Right lobe of liver (tissue), 6 donors: Measurements from ENCODE around the gene ATP6V1C2. TPM values are rescaled to one million over a fixed set of nuclear protein-coding genes. Genes with fewer than 3 reads are reported as not detected.

Experiments
- ATAC-seq, 4 donors: fragments of 200-7000 bp; cut with Tn5 transposase; one replicate each; pipeline ENCODE4 v1.9.1; 2020; ENCODE audit warnings: mild to moderate bottlenecking in 4 of 4, moderate library complexity in 4 of 4
- DNase-seq, 3 donors: peaks; one replicate each; pipeline ENCODE4 v3.0.0-alpha.2; 2020
- H3K27ac ChIP-seq, 3 donors: fragments of 200-600 bp; one replicate each; pipeline ENCODE4 v1.8.0; 2022
- H3K27me3 ChIP-seq, 2 donors: fragments of 200-600 bp; one replicate each; pipeline ENCODE4 v1.8.0; 2022
- H3K36me3 ChIP-seq, 4 donors: fragments of 200-600 bp; sonication (generic) in 1 of 4; one replicate each; pipeline versions ENCODE4 v1.5.1 to v1.8.0; 2017 to 2022; ENCODE audit warnings: control low read depth in 1 of 4
- H3K4me1 ChIP-seq, 4 donors: fragments of 200-600 bp; sonication (generic) in 1 of 4; one replicate each; pipeline versions ENCODE4 v1.5.1 to v1.8.0; 2017 to 2022; ENCODE audit warnings: control low read depth in 1 of 4
- H3K4me3 ChIP-seq, 3 donors: fragments of 200-600 bp; one replicate each; pipeline ENCODE4 v1.8.0; 2022
- H3K9me3 ChIP-seq, 4 donors: fragments of 200-600 bp; sonication (generic) in 1 of 4; one replicate each; pipeline versions ENCODE4 v1.5.1 to v1.8.0; 2017 to 2022; ENCODE audit warnings: control low read depth in 1 of 4
- POLR2A ChIP-seq: fragments of 450-650 bp; IDR thresholded peaks from one replicate; pipeline ENCODE4 v1.6.1; 2017; ENCODE audit warnings: antibody characterized with exemption, mild to moderate bottlenecking
- WGBS: methylation state at CpG from one replicate; pipeline ENCODE4 v1.1.6; 2018; ENCODE audit warnings: low coverage, low lambda C conversion rate; ENCODE audit not compliant: insufficient coverage; ENCODE audit errors: missing lambda C conversion rate; 5-methylcytosine and 5-hydroxymethylcytosine counted together
- intact Hi-C, 2 donors: fragments of 100-400 bp; cut with DNase I; formaldehyde crosslinking; loops; one replicate each; pipeline versions ENCODE4 v1.11.2 to v1.14.1; 2022
- total RNA-seq, 6 experiments: library from RNA; depleted of rRNA in 2 of 6; stranded (reverse); fragments of >200 nt in 2 of 6; fragmentation: NEBNext Ultra II Directional in 3 of 6; extraction: Animal tissue kit (Norgen Biotek cat#: 25700) in 3 of 6; gene quantifications; one replicate each; pipeline versions ENCODE4 v1.1.0 to v1.2.4, GENCODE V29; 2016 to 2023
- TF ChIP-seq, protein P1 (sequence below), 4 donors: fragments of 200-600 bp in 3 of 4; fragments of 450-650 bp in 1 of 4; IDR thresholded peaks; one replicate each; pipeline versions ENCODE4 v1.5.1 to v1.8.0; 2016 to 2022; ENCODE audit warnings: antibody characterized with exemption in 4 of 4, mild to moderate bottlenecking in 2 of 4
- donor health status: DM: no; HTN: yes; CAD: no.
- donor health status: DM: no; HTN: no; CAD: no.
- donor health status: DM: no; HTN: no; CAD: no.
- donor health status: DM: no; HTN: yes; CAD: no.
- donor health status: DM: no; HTN: yes; CAD: no.

Gene ATP6V1C2
- total RNA-seq, 6 experiments from 2014 or later, result 0.12 to 0.22 TPM; not detected in 4

DNA sequence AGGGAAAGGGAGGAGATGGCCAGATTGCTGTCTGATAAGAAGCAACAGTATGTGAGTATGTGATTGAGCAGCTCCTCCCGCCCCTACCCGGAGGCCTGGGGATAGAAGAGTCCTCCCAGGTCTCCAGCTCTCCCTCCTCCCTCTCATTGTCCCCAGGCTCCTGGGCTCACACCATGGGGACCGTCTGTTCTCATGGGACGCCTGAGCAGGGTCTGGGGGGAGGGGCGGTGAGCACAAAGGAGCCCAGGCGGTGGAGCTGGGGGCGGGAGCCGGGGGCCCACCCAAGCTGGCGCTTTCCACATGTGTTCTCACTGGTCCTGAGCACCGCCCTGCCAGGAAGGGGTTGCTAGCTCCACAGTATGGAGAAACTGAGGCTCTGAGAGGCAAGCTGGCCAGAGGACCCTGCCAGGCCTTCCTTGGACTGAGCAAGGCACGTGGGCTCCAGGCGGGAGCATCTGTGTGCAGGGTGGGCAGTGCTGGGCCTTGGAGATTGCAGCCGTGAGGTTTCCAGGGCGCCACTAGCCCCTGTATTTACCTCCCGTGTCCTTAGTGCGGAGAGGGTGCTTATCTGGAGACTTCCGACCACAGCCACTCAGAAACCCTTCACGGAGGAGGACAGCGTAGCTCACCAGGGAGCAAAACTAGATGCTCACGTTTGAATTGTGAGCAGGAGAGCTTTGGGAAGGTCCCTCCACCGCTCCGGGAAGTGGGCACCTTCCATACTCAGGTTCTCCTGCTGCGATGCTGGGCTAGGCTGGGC is 53.8 kb downstream of the ATP6V1C2 start:
- 71% methylated on average over 2 of the region's 23 CpGs for whole genome bisulfite sequencing
- no peak for TF ChIP-seq POLR2A
- TF ChIP-seq, protein P1, sequence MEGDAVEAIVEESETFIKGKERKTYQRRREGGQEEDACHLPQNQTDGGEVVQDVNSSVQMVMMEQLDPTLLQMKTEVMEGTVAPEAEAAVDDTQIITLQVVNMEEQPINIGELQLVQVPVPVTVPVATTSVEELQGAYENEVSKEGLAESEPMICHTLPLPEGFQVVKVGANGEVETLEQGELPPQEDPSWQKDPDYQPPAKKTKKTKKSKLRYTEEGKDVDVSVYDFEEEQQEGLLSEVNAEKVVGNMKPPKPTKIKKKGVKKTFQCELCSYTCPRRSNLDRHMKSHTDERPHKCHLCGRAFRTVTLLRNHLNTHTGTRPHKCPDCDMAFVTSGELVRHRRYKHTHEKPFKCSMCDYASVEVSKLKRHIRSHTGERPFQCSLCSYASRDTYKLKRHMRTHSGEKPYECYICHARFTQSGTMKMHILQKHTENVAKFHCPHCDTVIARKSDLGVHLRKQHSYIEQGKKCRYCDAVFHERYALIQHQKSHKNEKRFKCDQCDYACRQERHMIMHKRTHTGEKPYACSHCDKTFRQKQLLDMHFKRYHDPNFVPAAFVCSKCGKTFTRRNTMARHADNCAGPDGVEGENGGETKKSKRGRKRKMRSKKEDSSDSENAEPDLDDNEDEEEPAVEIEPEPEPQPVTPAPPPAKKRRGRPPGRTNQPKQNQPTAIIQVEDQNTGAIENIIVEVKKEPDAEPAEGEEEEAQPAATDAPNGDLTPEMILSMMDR (IDR thresholded peaks at IDR 0.05), result no peak
- Histone ChIP-seq H3K27ac (no peak overlapping the region), H3K4me1 (no peaks in the 10 kb centered on the region), H3K27me3 (no peaks in the 10 kb centered on the region), H3K4me3 (no peak overlapping the region), H3K9me3 (no peaks in the 10 kb centered on the region), H3K36me3 (peaks cover 0 to 8% (median 2%) of the 10 kb centered on the region in 4 donors)
- ATAC-seq (no peak), DNase-seq (no peak)
- intact Hi-C loops, result no loop called here

DNA sequence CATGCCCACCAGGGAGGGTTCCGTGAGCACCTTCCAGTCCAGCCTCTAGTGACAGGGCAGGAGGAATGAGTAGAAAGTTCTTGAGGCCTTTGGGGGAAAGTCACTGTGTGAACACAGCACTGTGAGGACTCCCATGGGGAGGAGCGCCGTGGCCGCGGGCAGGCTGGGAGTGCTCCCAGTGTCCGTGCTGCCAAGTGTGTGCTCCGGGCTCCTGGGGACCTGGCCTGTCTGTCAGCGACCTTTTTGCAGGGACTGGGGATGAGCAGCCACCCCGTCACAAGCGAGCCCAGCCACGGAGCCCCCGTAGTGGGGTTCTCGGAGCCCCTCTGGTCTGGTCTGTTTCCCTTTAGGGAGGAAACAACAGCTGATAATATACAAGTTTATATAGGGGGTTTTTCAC is 54.4 kb downstream of the ATP6V1C2 start:
- intact Hi-C loops, result no loop called here
- Histone ChIP-seq H3K27ac (no peak overlapping the region), H3K36me3 (peaks cover 0 to 14% (median 7%) of the 10 kb centered on the region in 4 donors), H3K4me3 (no peak overlapping the region), H3K27me3 (no peaks in the 10 kb centered on the region), H3K9me3 (no peaks in the 10 kb centered on the region), H3K4me1 (no peaks in the 10 kb centered on the region)
- DNase-seq, result no peak
- TF ChIP-seq POLR2A, result no peak
- no CpG with 5 or more reads among the region's 13 CpGs for WGBS
- ATAC-seq, result no peak

DNA sequence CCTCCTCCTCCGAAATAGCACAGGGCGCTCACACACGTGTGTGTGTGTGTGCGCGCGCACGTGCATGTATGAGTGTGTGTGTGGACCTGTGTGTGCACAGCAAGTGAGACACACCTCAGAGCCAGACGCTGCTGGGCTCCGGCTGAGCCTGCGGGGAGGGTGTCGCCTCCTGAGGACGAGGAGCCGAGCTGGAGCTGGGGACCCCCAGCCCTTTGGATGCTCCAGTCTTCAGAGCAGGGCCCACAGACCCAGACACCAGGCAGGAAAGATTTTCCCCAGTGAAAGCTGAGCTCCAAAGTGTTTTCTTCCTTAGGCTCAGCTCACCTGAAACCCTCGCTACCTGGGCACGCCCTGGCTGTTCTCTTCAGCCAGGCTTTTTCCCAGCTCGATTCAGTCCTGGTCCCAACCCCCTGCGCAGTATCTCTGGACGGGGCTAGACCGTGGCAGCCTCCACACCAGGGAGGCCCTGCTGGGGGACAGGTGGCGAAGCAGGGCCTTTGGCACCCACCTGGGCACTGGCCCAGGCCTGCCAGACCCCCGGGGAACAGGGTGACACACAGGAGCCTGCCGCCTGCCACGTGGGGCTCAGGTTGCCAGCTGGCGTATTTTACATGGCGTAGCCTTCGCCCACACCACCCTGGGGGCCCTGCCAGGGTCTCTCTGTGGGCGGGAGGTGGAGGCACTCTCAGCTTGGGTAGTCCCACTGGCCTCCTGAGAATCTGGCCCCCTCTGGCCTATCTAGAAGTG is 55.0 kb downstream of the ATP6V1C2 start:
- Histone ChIP-seq H3K4me1 (no peaks in the 10 kb centered on the region), H3K27ac (no peak overlapping the region), H3K4me3 (no peak overlapping the region), H3K9me3 (no peaks in the 10 kb centered on the region), H3K36me3 (peaks cover 0 to 20% (median 11%) of the 10 kb centered on the region in 4 donors), H3K27me3 (no peaks in the 10 kb centered on the region)
- 74% methylated on average over 15 of the region's 27 CpGs for WGBS
- TF ChIP-seq, protein P1 (IDR thresholded peaks at IDR 0.05), result no peak
- TF ChIP-seq POLR2A, result no peak
- intact Hi-C loops, result no loop called here
- ATAC-seq, result peak in 1 of 4 donors; percentile 13
- DNase-seq, result no peak

DNA sequence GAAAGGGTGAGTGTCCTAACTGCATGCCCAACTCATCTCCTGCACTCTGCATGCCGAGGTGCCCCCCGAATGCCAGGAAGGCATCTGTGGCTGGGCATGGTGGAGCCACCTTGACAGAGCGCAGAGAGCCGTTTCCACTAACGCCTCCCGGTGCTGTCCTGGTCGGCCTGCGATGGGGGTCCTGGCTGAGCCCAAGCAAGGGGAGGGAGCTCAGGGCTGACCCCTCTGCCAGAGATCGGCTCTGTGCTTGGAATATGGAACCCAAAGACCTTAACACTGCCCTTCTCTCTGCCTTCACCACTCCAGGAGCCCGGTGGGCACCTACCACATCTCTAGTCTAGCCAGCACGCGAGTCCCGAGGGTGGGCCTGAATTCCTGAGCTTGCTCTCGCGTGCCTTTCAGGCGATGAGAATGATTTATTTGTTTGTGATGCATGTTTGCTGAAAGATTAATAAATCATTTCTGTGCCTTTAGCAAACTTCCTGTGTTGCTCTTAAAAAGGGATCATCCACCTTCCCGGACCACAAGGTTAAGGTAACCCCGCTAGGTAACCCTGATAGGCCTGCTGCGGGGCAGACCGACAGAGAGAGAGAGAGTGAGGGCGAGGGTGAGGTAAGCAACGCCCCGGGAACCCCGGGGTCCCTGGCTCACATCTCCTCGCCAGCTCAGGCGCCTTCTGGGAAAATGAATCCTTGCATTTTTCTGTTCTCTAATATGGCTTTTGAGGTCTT is 55.8 kb downstream of the ATP6V1C2 start:
- Histone ChIP-seq H3K27me3 (no peaks in the 10 kb centered on the region), H3K9me3 (no peaks in the 10 kb centered on the region), H3K27ac (no peak overlapping the region), H3K36me3 (peaks cover 0 to 29% (median 14%) of the 10 kb centered on the region in 4 donors), H3K4me3 (no peak overlapping the region), H3K4me1 (no peaks in the 10 kb centered on the region)
- intact Hi-C loops, result no loop called here
- TF ChIP-seq, protein P1 (IDR thresholded peaks at IDR 0.05), result no peak
- no peak for TF ChIP-seq POLR2A
- DNase-seq (no peak), ATAC-seq (no peak)
- WGBS, result 87% methylated on average over 10 of the region's 26 CpGs
